ENCODE measurements around the gene PRKACA.
A peak's percentile ranks its signal among the peaks of the same experiment; 100 is the strongest.
"Not testable (repeated sequence)": the region's sequence is repeated elsewhere in the genome, so short reads cannot be mapped to it uniquely, and the experiment has no call there.

The PRKACA gene

GRCh38 chr19:14147797-14148605 lies 30.4 kb upstream of the PRKACA start:
- DNase-seq = no peak

GRCh38 chr19:14146789-14147216 lies 29.2 kb upstream of the PRKACA start:
- no peak for DNase-seq

- DNase-seq = not testable (repeated sequence)
Measured at GRCh38 chr19:14146169-14146568, 28.6 kb upstream of the PRKACA start.

- no peak for DNase-seq
Measured at GRCh38 chr19:14145381-14145780, 27.8 kb upstream of the PRKACA start.

GRCh38 chr19:14142262-14143190 lies 25.0 kb upstream of the PRKACA start:
- no peak for DNase-seq

GRCh38 chr19:14141041-14141440 lies 23.5 kb upstream of the PRKACA start:
- DNase-seq = no peak

- no peak for DNase-seq
Measured at GRCh38 chr19:14139944-14140343, 22.4 kb upstream of the PRKACA start.

- no peak for DNase-seq
Measured at GRCh38 chr19:14138576-14139265, 21.2 kb upstream of the PRKACA start.

GRCh38 chr19:14136509-14137281 lies 19.1 kb upstream of the PRKACA start, which contains the start of gene ASF1B:
Gene ASF1B, minus strand, starts transcription at chr19:14136589. Its CDS starts 133 bp downstream, at chr19:14136456.
- DNase-seq = peak; percentile 89 to 96

GRCh38 chr19:14135985-14136508 lies 18.5 kb upstream of the PRKACA start:
- no peak for DNase-seq

GRCh38 chr19:14135355-14135754 lies 17.8 kb upstream of the PRKACA start:
- DNase-seq = no peak

GRCh38 chr19:14127929-14128509 lies 10.5 kb upstream of the PRKACA start:
- no peak for DNase-seq

GRCh38 chr19:14127176-14127575 lies 9.6 kb upstream of the PRKACA start:
- no peak for DNase-seq

- no peak for DNase-seq
Measured at GRCh38 chr19:14122924-14123323, 5.4 kb upstream of the PRKACA start.

GRCh38 chr19:14120497-14120780 lies 2.9 kb upstream of the PRKACA start:
- DNase-seq = no peak

GRCh38 chr19:14119644-14120496 lies 2.3 kb upstream of the PRKACA start:
- no peak for DNase-seq

GRCh38 chr19:14119146-14119545 lies 1.6 kb upstream of the PRKACA start:
- no peak for DNase-seq

GRCh38 chr19:14118165-14119051 lies 846 bp upstream of the PRKACA start:
- peak in 1 of 2 experiments; percentile 3 for DNase-seq

- DNase-seq = no peak
Measured at GRCh38 chr19:14116918-14117578, 514 bp downstream of the PRKACA start.

All from NCI-H187 (cell line).